PFSK-1 (cell line): ENCODE data around the gene TRRAP.

ENCODE experiments used
- POLR2AphosphoS5 ChIP-seq: IDR thresholded peaks from 2 replicates; pipeline ENCODE4 v1.6.1; 2012; ENCODE audit warnings: low read depth, mild to moderate bottlenecking, control low read depth, low read length, moderate library complexity
- TAF1 ChIP-seq: IDR thresholded peaks from 2 replicates; pipeline ENCODE4 v1.6.1; 2012; ENCODE audit warnings: low read length, control low read depth, borderline replicate concordance; ENCODE audit not compliant: insufficient read depth
- TF ChIP-seq, protein P1 (sequence below), 2 experiments: IDR thresholded peaks; 2 replicates each; pipeline versions ENCODE4 v1.6.1 to v1.8.0; 2011 to 2012; ENCODE audit warnings: low read depth in 2 of 2, low read length in 2 of 2, control low read depth in 1 of 2, inconsistent platforms in 1 of 2, mild to moderate bottlenecking in 1 of 2, moderate library complexity in 1 of 2; ENCODE audit not compliant: insufficient read depth in 1 of 2

GRCh38 chr7:98957766-98958165, 79.4 kb downstream of the TRRAP start:
- TF ChIP-seq, protein P1, sequence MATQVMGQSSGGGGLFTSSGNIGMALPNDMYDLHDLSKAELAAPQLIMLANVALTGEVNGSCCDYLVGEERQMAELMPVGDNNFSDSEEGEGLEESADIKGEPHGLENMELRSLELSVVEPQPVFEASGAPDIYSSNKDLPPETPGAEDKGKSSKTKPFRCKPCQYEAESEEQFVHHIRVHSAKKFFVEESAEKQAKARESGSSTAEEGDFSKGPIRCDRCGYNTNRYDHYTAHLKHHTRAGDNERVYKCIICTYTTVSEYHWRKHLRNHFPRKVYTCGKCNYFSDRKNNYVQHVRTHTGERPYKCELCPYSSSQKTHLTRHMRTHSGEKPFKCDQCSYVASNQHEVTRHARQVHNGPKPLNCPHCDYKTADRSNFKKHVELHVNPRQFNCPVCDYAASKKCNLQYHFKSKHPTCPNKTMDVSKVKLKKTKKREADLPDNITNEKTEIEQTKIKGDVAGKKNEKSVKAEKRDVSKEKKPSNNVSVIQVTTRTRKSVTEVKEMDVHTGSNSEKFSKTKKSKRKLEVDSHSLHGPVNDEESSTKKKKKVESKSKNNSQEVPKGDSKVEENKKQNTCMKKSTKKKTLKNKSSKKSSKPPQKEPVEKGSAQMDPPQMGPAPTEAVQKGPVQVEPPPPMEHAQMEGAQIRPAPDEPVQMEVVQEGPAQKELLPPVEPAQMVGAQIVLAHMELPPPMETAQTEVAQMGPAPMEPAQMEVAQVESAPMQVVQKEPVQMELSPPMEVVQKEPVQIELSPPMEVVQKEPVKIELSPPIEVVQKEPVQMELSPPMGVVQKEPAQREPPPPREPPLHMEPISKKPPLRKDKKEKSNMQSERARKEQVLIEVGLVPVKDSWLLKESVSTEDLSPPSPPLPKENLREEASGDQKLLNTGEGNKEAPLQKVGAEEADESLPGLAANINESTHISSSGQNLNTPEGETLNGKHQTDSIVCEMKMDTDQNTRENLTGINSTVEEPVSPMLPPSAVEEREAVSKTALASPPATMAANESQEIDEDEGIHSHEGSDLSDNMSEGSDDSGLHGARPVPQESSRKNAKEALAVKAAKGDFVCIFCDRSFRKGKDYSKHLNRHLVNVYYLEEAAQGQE (IDR thresholded peaks at IDR 0.05; ENCODE audit: insufficient read depth in 1 of 2, low read depth in 2 of 2, low read length in 2 of 2), result no peak
- TF ChIP-seq POLR2AphosphoS5, result no peak
- TF ChIP-seq TAF1, result no peak
